ENCODE data around the gene NAPSA. TPM values are rescaled to one million over a fixed set of nuclear protein-coding genes. Genes with fewer than 3 reads are reported as not detected.
A peak's percentile ranks its signal among the peaks of the same experiment; 100 is the strongest.

The NAPSA gene
- total and polyA plus RNA-seq, 9 of the 15 experiments (the other 6 are each of a cell fraction or from before 2014, with no cell fraction given): 0.25 to 1.9 (median 0.69) TPM

DNA sequence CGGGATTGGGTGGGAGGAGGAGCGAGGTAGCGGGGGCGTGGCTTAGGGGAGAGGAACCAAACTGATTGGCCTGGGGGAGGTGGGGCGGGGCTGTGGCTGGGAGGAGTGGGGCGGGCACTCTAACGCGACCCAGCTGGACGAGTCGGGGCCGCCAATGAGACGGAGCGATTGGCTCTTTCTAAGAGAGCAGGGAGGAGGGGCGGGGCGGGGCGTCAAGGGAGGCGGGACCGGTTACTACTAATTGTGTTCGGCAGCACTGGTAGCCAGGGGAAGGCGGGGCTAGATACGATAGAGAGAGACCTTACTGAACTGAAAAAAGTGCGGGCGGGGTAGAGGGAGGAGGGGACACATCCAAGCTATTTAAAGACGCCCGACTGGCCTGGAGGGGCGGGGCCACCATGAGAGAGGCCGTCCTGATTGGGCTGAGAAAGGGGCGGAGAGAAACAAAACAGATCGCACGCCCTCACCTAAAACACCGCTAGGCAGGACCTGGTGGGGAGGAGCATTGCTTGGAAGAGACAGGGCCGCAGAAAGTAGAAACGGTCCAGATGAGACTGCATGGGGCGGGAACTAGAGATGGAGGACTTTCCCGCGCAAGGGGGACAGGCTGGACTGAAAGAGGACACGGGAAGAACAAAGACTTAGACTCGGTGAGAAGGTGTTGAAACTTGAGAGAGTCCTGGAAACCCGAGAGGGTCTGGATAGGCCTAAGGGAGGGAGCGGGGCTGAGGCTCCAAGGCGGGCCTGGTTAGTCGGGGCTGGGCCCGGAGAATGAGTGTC lies 36.1 kb downstream of the NAPSA start, which contains the start of gene KCNC3:
TSS of gene KCNC3 (minus strand) at position 232 of the 780 bp plus-strand sequence. CDS start 295 bp downstream, outside the sequence.
- peak; percentile 79 for ATAC-seq
- Histone ChIP-seq H3K9me1 (ENCODE audit: control insufficient read depth, insufficient read depth, low read length) (peaks cover 3% of the 10 kb centered on the region), H3K36me3 (ENCODE audit: control insufficient read depth, insufficient read depth, low read length) (no peaks in the 10 kb centered on the region; the same call in 1 of the 3 replicates), H3K4me2 (ENCODE audit: insufficient read depth, low read length) (peak within 1 kb of the TSS; percentile 89), H3K9ac (ENCODE audit: insufficient read depth in 1 of 2, low read depth in 2 of 2, low read length in 2 of 2) (peak within 1 kb of the TSS; percentile 71 to 94), H4K20me1 (replicated peaks; ENCODE audit: control insufficient read depth, insufficient read depth, low read length) (peaks cover 34% of the 10 kb centered on the region), H2AFZ (ENCODE audit: low read depth, low read length) (peak within 1 kb of the TSS; percentile 94), H3K79me2 (ENCODE audit: control insufficient read depth, insufficient read depth, low read length) (peaks cover 38% of the 10 kb centered on the region), H3K9me3 (replicated peaks; ENCODE audit: control insufficient read depth, insufficient read depth, low read depth, low read length) (no peaks in the 10 kb centered on the region), H3K4me1 (replicated peaks in 1 of 2; ENCODE audit: control insufficient read depth in 2 of 2, insufficient read depth in 2 of 2, low read length in 2 of 2) (peaks cover 44 to 85% of the 10 kb centered on the region in 2 experiments), H3K27ac (ENCODE audit: extremely low read depth, low read depth, low read length) (peak within 1 kb of the TSS; percentile 76), H3K27me3 (ENCODE audit: control insufficient read depth in 2 of 2, insufficient read depth in 2 of 2, low read length in 2 of 2) (no peaks in the 10 kb centered on the region), H3K4me3 (peak within 1 kb of the TSS; percentile 44)
- FAIRE-seq: peak; percentile 99
- intact Hi-C loops (cut with micrococcal nuclease): loop anchor here (5.0 kb wide), 1 partner anchor 62 kb away; no protein-coding TSS in a partner anchor
- BruUV-seq (replicated peaks): TSS peak; percentile 87
- peak; percentile 93 to 100 (median 97) for DNase-seq (ENCODE audit: extremely low read depth in 1 of 4, low spot score in 3 of 4)
- ChIA-PET CTCF (ENCODE audit: low intra/inter-chr PET ratio) (no interaction called here), POLR2A (interaction anchor here (0.5 to 1.1 kb wide), 13 partner anchors 12 to 467 kb away, joined by 3 to 4 read pairs (median 3); partner anchors contain the start of gene ZNF473)
- in situ Hi-C loops (cut with MboI): no loop called here
- under 1% methylated on average over 23 of the region's 43 CpGs for WGBS (ENCODE audit: insufficient coverage, low coverage, missing lambda C conversion rate)
- TF ChIP-seq, protein P1, sequence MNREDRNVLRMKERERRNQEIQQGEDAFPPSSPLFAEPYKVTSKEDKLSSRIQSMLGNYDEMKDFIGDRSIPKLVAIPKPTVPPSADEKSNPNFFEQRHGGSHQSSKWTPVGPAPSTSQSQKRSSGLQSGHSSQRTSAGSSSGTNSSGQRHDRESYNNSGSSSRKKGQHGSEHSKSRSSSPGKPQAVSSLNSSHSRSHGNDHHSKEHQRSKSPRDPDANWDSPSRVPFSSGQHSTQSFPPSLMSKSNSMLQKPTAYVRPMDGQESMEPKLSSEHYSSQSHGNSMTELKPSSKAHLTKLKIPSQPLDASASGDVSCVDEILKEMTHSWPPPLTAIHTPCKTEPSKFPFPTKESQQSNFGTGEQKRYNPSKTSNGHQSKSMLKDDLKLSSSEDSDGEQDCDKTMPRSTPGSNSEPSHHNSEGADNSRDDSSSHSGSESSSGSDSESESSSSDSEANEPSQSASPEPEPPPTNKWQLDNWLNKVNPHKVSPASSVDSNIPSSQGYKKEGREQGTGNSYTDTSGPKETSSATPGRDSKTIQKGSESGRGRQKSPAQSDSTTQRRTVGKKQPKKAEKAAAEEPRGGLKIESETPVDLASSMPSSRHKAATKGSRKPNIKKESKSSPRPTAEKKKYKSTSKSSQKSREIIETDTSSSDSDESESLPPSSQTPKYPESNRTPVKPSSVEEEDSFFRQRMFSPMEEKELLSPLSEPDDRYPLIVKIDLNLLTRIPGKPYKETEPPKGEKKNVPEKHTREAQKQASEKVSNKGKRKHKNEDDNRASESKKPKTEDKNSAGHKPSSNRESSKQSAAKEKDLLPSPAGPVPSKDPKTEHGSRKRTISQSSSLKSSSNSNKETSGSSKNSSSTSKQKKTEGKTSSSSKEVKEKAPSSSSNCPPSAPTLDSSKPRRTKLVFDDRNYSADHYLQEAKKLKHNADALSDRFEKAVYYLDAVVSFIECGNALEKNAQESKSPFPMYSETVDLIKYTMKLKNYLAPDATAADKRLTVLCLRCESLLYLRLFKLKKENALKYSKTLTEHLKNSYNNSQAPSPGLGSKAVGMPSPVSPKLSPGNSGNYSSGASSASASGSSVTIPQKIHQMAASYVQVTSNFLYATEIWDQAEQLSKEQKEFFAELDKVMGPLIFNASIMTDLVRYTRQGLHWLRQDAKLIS (CRISPR knock-in tag; IDR thresholded peaks at IDR 0.05): no peak
- TF ChIP-seq KAT7 (CRISPR knock-in tag; IDR thresholded peaks at IDR 0.05; ENCODE audit: borderline replicate concordance): no peak
- no peak for TF ChIP-seq HNRNPH1 (optimal IDR thresholded peaks at IDR 0.05; ENCODE audit: low read depth, low read length)
- TF ChIP-seq ZNF282 (CRISPR knock-in tag; IDR thresholded peaks at IDR 0.05): no peak
- TF ChIP-seq CBFA2T3 (IDR thresholded peaks at IDR 0.05): no peak
- peak; percentile 85; the same call in 1 of the 2 replicates for TF ChIP-seq MTA3 (IDR thresholded peaks at IDR 0.05; ENCODE audit: borderline replicate concordance)
- no peak for TF ChIP-seq ZNF23 (CRISPR knock-in tag; IDR thresholded peaks at IDR 0.05)
- peak; percentile 23; the same call in 1 of the 2 replicates for TF ChIP-seq NFIC (IDR thresholded peaks at IDR 0.05)
- TF ChIP-seq, protein P2, sequence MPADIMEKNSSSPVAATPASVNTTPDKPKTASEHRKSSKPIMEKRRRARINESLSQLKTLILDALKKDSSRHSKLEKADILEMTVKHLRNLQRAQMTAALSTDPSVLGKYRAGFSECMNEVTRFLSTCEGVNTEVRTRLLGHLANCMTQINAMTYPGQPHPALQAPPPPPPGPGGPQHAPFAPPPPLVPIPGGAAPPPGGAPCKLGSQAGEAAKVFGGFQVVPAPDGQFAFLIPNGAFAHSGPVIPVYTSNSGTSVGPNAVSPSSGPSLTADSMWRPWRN (IDR thresholded peaks at IDR 0.05; ENCODE audit: low read depth): no peak
- TF ChIP-seq, protein P3, sequence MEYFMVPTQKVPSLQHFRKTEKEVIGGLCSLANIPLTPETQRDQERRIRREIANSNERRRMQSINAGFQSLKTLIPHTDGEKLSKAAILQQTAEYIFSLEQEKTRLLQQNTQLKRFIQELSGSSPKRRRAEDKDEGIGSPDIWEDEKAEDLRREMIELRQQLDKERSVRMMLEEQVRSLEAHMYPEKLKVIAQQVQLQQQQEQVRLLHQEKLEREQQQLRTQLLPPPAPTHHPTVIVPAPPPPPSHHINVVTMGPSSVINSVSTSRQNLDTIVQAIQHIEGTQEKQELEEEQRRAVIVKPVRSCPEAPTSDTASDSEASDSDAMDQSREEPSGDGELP (CRISPR knock-in tag; IDR thresholded peaks at IDR 0.05; ENCODE audit: borderline replicate concordance): peak; percentile 94
- TF ChIP-seq, protein P4, sequence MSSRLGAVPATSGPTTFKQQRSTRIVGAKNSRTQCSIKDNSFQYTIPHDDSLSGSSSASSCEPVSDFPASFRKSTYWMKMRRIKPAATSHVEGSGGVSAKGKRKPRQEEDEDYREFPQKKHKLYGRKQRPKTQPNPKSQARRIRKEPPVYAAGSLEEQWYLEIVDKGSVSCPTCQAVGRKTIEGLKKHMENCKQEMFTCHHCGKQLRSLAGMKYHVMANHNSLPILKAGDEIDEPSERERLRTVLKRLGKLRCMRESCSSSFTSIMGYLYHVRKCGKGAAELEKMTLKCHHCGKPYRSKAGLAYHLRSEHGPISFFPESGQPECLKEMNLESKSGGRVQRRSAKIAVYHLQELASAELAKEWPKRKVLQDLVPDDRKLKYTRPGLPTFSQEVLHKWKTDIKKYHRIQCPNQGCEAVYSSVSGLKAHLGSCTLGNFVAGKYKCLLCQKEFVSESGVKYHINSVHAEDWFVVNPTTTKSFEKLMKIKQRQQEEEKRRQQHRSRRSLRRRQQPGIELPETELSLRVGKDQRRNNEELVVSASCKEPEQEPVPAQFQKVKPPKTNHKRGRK (tag; IDR thresholded peaks at IDR 0.05): no peak
- peak in 1 of 2 experiments; percentile 28; a peak in 2 of 4 replicates for TF ChIP-seq KDM4B (IDR thresholded peaks at IDR 0.05; ENCODE audit: borderline replicate concordance in 2 of 2, low read depth in 1 of 2)
- TF ChIP-seq ZNF586 (CRISPR knock-in tag; conservative IDR thresholded peaks at IDR 0.05): no peak
- no peak for TF ChIP-seq ZKSCAN8 (CRISPR knock-in tag; IDR thresholded peaks at IDR 0.05)
- no peak for TF ChIP-seq ZNF778 (CRISPR knock-in tag; IDR thresholded peaks at IDR 0.05)

All from K562 (cell line).